Progenitor cell of endocrine pancreas (in vitro differentiated cells): Measurements from ENCODE around the gene ASIC5. TPM values are rescaled to one million over a fixed set of nuclear protein-coding genes. Genes with fewer than 3 reads are reported as not detected.

ENCODE experiments used
- DNase-seq: peaks from one replicate; pipeline ENCODE4 v3.0.0; 2021; ENCODE audit warnings: low spot score; ENCODE audit not compliant: unreplicated experiment
- H3K27ac Mint-ChIP-seq: 2 replicates; pipeline ENCODE4 v1.8.0; 2021; ENCODE audit warnings: mild to moderate bottlenecking, moderate library complexity, mixed read lengths
- H3K27me3 Mint-ChIP-seq: 2 replicates; pipeline ENCODE4 v1.8.0; 2021; ENCODE audit warnings: mixed read lengths
- H3K36me3 Mint-ChIP-seq: 2 replicates; pipeline ENCODE4 v1.8.0; 2022; ENCODE audit warnings: mixed read lengths; ENCODE audit not compliant: insufficient read depth
- H3K4me1 Mint-ChIP-seq: 2 replicates; pipeline ENCODE4 v1.8.0; 2021; ENCODE audit warnings: low read depth, mixed read lengths
- H3K4me3 Mint-ChIP-seq: 2 replicates; pipeline ENCODE4 v1.8.0; 2021; ENCODE audit warnings: low read depth, mild to moderate bottlenecking, moderate library complexity, mixed read lengths
- H3K9me3 Mint-ChIP-seq: 2 replicates; pipeline ENCODE4 v1.8.0; 2021; ENCODE audit warnings: low read depth, mixed read lengths
- total RNA-seq: library from RNA; stranded (reverse); gene quantifications from 2 replicates; pipeline ENCODE4 v1.2.1, GENCODE V29; 2021
- TF ChIP-seq, protein P1 (sequence below): fragments of 200-600 bp; sonication (generic); IDR thresholded peaks from one replicate; pipeline ENCODE4 v1.5.0; 2021; ENCODE audit warnings: antibody characterized with exemption, mild to moderate bottlenecking; ENCODE audit not compliant: unreplicated experiment

ASIC5 gene
- total RNA-seq, 1 donor from 2014 or later = not detected

DNA sequence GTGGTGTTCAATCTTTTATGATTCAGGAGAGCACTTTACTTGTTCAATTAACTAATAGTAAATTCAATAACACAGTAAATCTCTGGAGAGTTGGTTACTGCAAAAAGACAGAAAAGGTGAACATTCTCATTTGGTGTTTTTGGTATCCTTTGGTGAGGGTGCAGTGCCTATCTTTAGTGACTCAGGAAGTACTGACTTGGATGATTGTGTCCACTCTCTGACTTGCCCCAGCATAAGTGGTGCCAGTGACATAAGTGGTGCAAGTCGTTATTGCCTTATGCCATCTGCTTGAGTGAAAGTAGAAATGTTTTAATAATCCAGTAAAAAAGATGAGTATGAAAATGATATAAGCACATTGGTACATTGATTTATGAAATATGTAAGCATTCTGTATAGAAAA, 80.2 kb downstream of the ASIC5 start:
- no peak overlapping the region for H3K27ac Mint-ChIP-seq
- no peaks in the 10 kb centered on the region for H3K4me1 Mint-ChIP-seq
- H3K9me3 Mint-ChIP-seq = peaks cover 3% of the 10 kb centered on the region
- no peak for DNase-seq
- no peaks in the 10 kb centered on the region for H3K36me3 Mint-ChIP-seq
- TF ChIP-seq, protein P1, sequence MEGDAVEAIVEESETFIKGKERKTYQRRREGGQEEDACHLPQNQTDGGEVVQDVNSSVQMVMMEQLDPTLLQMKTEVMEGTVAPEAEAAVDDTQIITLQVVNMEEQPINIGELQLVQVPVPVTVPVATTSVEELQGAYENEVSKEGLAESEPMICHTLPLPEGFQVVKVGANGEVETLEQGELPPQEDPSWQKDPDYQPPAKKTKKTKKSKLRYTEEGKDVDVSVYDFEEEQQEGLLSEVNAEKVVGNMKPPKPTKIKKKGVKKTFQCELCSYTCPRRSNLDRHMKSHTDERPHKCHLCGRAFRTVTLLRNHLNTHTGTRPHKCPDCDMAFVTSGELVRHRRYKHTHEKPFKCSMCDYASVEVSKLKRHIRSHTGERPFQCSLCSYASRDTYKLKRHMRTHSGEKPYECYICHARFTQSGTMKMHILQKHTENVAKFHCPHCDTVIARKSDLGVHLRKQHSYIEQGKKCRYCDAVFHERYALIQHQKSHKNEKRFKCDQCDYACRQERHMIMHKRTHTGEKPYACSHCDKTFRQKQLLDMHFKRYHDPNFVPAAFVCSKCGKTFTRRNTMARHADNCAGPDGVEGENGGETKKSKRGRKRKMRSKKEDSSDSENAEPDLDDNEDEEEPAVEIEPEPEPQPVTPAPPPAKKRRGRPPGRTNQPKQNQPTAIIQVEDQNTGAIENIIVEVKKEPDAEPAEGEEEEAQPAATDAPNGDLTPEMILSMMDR = no peak
- no peaks in the 10 kb centered on the region for H3K27me3 Mint-ChIP-seq
- no peak overlapping the region for H3K4me3 Mint-ChIP-seq

DNA sequence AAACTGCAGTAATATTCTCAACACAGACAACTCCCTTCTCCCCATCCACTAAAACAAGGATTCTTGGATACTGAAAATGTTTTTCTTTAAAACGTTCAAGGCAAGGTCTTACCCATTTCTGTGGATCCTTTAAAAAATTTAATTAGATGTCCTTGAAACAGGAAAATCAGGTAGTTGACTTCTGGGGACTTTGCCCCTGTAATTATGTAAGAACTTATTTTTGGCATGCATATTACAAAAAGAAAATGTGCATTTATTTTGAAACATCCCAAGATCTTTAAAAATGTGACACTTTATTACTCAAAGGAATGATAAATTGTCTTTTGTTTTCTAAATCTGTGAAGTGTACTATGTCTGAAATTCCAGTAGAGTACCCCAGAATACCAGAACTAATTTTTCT, 81.4 kb downstream of the ASIC5 start:
- no peaks in the 10 kb centered on the region for H3K27me3 Mint-ChIP-seq
- no peak overlapping the region for H3K27ac Mint-ChIP-seq
- no peak for DNase-seq
- H3K36me3 Mint-ChIP-seq = no peaks in the 10 kb centered on the region
- H3K9me3 Mint-ChIP-seq = peaks cover 3% of the 10 kb centered on the region
- H3K4me3 Mint-ChIP-seq = no peak overlapping the region
- no peaks in the 10 kb centered on the region for H3K4me1 Mint-ChIP-seq
- TF ChIP-seq, protein P1 = no peak

DNA sequence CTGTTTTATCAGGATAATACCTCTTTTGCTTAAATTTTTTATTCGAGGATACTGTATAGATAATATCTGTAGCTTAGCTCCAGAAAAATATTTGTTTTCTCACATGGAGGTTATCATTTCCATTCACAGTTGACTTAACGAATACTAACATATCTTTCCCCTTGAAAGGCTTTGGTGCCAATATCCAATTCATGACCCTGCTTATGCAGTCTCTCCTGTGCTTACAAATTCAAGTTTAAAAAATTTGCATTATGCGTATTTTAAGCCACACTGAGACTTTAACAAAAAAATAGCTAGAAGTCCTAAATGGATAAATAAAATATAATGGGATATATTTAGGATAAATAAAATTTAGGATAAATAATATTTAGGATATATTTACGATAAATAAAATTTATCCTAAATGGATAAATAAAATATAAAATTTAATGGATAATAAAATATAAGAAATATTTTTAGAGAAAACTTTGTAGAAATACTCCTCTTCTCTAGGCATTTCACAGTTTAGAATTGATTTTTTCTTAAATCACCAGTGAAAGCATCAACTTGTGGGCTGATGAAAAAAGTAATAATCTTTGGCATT, 84.7 kb downstream of the ASIC5 start:
- no peak overlapping the region for H3K4me3 Mint-ChIP-seq
- no peaks in the 10 kb centered on the region for H3K36me3 Mint-ChIP-seq
- H3K27ac Mint-ChIP-seq = no peak overlapping the region
- no peaks in the 10 kb centered on the region for H3K27me3 Mint-ChIP-seq
- TF ChIP-seq, protein P1 = no peak
- peaks cover 3% of the 10 kb centered on the region for H3K9me3 Mint-ChIP-seq
- no peak for DNase-seq
- H3K4me1 Mint-ChIP-seq = peaks cover 9% of the 10 kb centered on the region

DNA sequence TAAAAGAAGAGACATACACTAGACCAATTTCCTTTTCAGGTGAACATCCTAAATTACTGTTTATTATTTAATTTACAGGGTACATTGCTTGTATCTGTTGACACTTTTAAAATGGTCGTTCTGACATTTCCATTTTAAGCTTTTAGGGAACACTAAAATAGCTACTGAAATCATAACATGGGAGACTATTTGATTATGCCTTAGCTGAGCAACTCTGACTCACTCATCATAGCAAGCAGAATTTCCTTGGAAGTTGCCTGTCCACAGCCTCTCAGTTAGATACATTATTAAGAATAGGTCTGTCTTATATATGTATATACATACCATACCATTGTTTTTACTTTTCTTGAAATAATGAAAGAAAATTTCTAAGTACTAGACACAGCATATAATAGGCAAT, 85.3 kb downstream of the ASIC5 start:
- H3K4me1 Mint-ChIP-seq = peaks cover 9% of the 10 kb centered on the region
- no peak for DNase-seq
- no peak overlapping the region for H3K27ac Mint-ChIP-seq
- TF ChIP-seq, protein P1 = no peak
- no peaks in the 10 kb centered on the region for H3K36me3 Mint-ChIP-seq
- peaks cover 3% of the 10 kb centered on the region for H3K9me3 Mint-ChIP-seq
- no peaks in the 10 kb centered on the region for H3K27me3 Mint-ChIP-seq
- no peak overlapping the region for H3K4me3 Mint-ChIP-seq

Other genes with a start within 250 kb of the ASIC5 start
- gene GUCY1A1, start 199.4 kb downstream of the ASIC5 start, total RNA-seq = 4.0 and 4.7 TPM in 2 replicates
- 1.5 and 1.9 TPM in 2 replicates for gene GUCY1B1, start 107.3 kb downstream of the ASIC5 start, total RNA-seq
- gene TDO2, start 37.4 kb upstream of the ASIC5 start, total RNA-seq = 0.46 and 1.00 TPM in 2 replicates
- 3.4 and 3.7 TPM in 2 replicates for gene CTSO, start 87.6 kb upstream of the ASIC5 start, total RNA-seq